IPS-NIHi7 (cell line): Measurements from ENCODE around the gene CD84.
A peak's percentile ranks its signal among the peaks of the same experiment; 100 is the strongest.
"Not testable (repeated sequence)": the region's sequence is repeated elsewhere in the genome, so short reads cannot be mapped to it uniquely, and the experiment has no call there.

Experiments used
- DNase-seq: peaks from one replicate; pipeline ENCODE4 v3.0.0; 2012; ENCODE audit warnings: mixed read lengths; ENCODE audit errors: extremely low spot score

Gene CD84, protein sequence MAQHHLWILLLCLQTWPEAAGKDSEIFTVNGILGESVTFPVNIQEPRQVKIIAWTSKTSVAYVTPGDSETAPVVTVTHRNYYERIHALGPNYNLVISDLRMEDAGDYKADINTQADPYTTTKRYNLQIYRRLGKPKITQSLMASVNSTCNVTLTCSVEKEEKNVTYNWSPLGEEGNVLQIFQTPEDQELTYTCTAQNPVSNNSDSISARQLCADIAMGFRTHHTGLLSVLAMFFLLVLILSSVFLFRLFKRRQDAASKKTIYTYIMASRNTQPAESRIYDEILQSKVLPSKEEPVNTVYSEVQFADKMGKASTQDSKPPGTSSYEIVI

DNA sequence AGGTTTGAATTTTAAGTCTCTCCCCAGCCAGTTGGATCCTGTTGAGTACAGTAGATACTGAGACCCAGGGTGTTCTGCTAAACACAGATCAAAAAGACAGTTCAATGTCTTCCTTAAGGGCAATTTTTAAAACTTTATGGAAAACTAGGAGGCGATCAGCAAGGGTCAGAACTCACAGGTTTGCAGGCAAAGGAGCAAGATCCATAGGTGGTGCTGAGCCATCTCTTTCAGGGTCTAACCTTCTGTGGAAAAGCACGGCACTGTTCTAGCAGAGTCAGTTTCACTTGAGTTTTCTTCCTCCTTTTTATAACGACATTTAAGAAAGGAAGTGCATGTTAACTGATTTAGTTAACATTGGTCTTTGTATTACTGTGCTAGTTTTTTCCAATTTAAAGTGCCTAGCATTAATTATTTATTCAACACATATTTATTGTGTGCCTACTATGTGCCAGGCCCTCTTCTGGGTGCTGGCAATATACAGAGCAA is at the start of gene CD84:
Gene CD84, minus strand, starts transcription at position 281 of the 486 bp plus-strand sequence. Its CDS starts 59 bp downstream, at position 222.
- DNase-seq: no peak

DNA sequence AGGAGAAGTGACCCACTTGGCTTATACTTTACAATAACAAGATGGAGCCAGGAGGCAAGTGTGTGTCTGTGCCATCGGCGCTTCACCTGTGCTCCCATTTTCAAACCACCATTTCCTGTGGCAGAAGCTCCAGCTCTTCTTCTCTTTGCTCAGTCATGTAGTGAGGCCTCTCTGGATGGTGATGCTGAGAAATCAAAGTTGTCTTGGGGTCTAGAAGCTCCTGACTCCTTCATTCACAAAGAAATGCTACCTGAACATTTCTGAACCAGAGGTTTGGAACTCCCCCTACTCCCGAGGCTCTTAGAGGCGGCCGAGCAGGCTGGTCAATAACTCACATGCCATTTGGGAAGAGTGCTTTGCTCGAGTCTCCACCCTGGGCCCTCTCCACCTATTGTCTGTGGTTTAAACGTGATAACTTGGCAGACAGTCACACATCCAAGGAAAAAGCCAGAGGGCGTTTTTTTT is 49.5 kb upstream of the CD84 start:
- no peak for DNase-seq

DNA sequence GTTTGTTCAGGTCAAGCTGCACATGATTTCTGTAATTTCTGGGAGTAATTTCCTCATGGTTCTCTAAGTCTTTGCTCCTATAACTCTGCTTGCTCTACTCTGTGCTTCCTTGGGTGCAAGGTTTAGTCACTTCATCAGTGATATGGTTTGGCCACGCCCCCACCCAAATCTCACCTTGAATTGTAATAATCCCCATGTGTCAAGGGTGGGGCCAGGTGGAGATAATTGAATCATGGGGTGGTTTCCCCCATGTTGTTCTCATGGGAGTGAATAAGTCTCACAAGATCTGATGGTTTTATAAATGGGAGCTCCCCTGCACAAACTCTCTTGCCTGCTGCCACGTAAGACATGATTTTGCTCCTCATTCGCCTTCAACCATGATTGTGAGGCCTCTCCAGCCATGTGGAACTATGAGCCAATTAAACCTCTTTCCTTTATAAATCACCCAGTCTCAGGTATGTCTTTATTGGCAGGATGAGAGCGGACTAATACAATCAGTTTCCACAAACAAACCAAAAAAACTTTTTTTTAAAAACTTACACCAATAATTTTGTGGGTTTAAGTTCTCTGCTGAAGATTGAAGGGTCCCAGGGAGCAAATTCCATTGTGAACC is 48.5 kb upstream of the CD84 start:
- not testable (repeated sequence) for DNase-seq

DNA sequence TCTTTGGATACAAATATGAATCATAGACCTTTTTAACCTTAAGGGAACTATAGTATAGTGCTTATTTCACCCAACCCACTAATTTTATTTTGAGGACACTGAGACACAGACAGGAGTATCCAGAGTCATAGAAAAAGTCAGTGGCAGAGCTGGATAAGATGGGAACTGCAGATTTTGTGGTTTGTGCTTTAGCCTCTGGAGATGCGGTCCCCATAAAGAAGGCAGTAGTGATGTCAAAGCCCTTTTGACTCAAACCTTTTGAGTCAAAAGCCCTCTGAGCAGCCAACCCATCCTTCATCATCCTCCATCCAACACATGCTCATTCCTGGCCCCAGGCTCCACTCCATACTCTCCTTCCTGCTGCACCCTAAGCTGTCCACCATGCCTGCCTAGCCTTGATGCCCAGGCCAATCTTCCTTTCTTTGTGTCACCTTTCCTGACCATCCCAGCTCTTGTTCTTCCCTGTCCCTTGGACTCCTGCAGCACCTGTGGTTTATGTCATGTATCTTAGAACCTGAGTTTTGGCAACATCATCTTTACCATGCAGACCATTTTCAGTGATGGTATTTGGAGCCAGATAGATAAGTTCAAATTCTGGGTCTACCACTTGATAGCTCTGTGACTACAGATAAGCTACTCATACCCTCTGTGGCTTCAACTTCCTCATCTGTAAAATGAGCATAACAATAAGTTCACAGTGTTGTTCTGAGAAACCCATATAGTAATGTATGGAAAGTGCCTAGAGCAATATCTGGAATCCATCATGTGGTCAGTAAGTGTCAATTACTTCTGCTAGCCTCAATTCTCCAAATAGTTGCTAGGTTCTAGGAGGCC is 47.4 kb upstream of the CD84 start:
- no peak for DNase-seq

DNA sequence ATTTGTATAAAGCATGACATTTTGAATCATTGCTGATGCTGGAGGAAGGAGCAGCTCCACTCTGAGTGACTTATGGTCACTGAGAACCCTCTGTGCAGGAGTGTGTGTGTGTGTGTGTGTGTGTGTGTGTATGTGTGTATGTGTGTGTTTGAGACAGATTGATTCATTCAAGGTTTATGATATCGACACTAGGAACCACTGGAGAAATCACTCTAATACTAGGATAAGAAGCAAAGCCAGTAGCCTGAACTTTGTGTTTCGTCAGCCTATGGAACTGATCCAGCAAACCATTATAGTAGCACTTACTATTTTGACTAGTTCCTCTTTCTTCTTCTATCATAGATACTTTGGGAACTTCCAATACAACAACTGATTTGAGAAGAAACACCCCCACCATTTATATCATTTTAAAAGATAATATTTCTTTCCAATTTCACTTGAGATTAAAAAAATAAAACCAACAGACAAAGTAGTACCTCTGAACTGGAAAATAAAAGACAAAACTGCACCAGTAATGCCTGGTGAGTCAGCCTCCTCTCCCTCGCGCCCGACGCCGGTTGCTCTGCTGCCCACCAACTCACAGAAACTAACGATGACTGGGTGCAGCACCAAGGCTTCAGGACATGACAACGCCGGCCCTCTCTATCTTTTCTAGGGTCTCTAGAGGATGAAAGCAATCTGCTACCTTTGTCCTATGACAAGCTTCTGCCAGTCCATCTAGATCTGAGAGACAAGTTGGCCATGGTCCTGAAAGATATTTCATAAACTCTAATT is 46.6 kb upstream of the CD84 start:
- no peak for DNase-seq

DNA sequence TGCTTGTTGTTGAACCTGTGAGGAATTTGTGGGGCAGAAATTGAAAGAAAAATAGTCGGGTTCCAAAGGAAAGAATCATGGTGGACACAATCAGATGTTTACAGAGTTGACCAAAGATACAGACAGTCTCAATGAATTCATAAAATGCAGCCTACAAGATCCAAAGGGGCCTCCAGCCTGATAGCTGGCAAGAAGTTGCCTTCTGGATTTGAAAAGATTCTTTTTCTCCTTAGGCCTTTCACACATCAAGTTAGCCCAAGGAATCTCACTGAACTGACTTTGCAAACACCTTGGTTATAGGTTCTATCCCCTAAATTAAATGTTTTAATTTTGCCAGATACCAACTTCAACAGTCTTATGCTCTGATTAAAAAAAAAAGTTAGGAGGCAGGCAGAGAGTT is 46.0 kb upstream of the CD84 start:
- DNase-seq: no peak

DNA sequence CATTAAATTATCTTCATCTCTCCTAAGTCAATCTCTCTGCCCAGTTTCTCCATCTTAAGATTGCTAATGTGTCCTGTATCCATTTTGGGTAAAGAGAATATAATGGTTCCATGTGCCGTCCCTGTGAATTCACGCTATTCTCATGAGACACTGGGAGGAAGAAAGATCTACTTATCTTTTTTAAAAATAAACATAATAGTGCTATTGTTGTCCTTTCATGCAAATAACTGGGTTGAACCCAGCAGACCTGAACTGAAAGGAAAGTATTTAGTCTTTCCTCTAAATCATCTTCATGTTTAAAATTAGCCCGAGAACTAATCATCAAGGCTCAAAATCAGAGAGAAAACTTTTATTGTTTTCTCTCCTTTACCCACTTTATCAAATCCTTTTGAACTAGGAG is 45.2 kb upstream of the CD84 start:
- DNase-seq: no peak

DNA sequence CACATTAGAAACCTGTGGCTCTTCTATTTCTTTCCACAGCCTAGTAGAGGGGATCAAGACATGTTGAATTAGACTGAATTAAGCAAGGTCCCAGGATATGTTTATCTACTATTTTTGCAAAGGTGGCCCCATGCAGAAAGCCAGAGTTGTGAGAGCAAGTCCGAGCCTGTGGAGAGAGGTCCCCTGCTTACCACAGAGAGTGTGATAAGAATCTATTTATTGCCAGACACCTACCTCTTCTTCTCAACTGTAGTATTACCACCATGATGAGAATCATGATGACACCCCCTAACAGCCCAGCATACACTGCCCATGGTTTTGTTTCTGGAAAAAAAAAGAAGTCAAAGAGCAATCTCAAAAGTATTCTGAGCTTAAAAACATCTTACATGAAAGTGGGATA is 44.6 kb upstream of the CD84 start:
- no peak for DNase-seq

DNA sequence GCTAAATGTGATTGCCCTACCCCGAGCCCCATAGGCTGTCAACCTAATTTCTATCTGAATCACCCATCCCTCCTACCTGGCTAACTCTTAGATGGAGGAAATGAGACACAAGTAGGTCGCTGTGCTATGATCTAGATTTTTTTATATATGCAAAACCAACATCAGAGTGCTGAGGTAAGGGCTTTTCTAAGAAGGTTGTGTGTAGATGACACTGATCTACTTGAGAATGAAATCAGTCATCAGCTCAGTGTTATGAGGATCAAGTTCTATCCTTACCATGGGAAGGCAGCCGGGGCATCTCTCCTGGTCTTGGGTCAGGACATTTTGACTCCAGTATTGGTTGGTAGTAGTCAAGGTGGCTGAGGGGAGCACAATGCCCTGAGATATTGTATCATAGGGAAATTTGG is 43.9 kb upstream of the CD84 start:
- no peak for DNase-seq

DNA sequence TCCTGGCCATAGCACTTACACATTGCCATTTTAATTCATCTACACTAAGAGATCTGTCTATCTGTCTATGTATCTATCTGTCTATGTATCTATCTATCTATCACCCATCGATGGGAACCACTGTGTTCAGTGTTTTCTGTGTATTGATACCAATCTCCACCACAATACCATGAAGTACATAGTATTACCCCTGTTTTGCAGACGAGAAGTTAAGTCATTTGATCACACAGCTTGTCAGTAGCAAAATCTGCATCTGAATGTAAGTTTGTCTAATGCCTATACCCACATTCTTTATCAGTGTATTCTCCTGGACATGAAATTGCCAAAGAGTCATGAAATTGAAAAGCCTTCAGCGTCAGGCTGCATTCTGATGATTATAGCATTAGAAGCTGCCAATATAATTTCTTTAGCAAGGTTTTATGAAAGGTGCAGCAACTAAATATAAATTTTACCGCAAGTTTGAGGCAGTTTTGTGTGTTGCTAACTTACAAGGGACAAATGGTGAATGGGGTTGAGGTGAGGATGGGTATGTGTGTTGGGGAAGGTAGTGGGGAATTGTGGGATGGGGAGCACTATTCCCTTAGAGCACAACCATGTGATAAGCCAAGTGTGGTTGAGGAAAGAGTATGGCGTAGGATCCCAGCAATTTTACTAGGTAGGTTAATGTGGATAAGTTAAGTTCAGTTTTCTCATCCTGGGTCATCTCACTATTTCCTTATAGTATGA is 43.4 kb upstream of the CD84 start:
- no peak for DNase-seq

DNA sequence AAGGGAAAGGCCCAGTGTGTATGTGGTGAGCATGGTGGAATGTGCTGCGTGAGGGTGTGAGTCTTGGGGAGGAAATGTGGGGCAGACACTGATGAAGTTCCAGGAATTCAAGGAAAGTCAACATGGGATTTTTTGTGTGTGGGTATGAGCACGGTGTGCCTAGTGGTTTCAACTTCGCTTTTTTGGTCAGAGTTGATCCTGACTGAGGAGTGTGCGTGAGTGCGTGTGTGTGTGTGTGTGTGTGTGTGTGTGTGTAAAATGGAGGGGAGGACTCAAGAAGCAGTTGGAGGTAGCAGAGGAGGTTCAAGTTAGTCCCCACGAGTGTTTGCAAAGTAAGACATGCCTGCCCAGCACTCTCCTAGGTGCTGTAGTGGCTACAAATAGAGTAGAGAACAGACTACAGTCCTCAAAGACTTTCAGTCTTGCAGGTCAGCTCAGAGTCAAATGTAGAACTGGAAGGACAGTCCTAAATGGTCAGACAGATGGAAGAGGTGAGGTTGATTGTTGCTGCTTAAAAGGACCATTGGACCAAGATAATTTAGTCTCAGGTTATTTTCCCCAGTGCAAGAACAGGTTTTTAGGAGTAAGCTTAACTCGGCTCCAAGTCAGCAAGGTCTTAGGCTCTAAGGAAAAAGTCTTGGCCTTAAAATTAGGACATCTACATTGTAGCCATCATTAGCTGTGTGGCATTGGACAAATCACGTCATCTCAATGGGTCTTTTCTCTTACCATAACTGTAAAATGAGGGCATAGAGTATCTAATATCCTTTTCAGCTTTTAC is 42.5 kb upstream of the CD84 start:
- no peak for DNase-seq

DNA sequence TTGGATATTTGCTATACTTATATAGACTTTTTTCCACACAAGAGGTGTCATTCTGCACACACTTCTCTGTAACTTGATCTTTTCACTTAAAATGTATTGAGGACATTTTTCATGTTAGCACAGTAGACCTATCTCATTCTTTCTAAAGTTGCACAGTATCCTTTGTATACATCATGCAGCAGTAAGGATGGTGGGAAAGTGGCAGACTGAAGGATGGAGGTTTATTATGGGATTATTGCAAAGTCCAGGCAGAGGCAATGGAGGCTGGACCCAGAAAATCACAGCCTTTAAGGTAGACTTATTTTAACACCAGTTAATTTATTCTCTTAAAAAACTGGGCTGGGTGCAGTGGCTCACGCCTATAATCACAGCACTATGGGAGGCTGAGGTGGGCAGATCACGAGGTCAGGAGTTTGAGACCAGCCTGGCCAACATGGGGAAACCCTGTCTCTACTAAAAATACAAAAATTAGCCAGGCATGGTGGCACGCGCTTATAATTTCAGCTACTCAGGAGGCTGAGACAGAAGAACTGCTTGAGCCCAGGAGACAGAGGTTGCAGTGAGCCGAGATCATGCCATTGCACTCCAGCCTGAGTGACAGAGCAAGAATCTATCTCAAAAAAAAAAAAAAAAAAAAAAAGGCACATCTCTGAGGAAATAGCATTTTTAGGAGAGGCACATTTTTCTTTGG is 41.8 kb upstream of the CD84 start:
- no peak for DNase-seq

DNA sequence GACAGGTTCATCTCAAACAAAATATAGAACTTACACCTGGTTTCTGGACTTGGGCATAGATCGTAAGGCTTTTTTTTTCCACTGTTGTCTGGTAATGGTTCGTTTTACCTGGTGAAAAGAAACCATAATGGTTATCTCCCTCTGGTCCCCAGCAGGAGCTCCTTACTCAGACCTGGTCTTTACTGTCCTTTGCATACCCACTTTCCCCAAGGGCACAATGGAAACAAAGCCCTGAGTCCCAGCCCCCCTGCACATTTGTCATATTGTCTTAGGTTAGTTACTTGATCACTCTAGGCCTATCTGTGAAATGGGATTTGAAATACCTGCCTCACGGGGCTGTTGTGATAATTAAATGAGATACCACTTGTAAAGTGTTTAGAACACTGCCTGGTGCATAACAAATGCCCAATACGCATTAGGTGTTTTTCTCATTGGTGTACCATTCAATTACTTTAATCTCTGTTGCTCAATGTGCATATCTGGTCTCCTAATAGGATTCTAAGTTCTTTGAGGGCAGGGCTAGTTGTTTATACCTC is 40.5 kb upstream of the CD84 start:
- no peak for DNase-seq

DNA sequence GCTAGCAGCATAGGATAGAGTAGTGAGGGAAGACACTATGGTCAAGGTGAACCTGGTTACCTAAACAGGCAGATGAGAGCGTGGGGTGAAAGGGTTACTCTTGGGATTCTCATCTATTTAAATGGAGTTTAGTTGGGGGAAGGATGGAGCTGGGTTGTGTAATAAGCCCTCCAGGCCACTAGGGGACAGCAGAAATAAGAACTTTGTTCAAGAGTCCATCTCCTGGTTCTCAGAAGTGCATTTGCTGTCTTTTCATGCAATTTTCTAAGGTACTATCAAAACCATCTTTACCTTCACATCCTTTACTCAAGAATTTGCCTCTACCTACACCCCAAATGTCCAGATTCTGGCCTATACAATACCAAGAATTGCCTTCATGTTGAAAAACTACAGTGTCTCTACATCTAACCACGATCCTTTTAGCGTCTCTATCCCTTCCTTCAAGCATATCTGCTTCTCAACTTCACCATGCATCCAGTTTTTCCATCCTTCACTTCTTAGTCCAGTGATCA is 39.5 kb upstream of the CD84 start:
- peak; percentile 29 for DNase-seq

DNA sequence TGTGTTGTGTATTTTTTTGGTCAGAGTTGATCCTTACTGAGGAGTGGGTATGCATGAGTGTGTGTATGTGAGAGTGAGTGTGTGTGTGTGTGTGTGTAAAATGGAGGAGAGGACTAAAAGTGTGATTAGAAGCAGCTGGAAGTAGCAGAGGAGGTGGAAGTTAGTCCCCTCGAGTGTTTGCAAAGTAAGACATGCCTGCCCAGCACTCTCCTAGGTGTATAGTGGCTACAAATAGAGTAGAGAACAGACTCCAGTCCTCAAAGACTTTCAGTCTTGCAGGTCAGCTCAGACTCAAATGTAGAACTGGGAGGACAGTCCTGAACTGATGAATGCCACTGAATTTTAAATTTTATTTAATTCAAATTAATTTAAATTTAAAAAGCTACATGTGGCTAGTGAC is 39.0 kb upstream of the CD84 start:
- DNase-seq: no peak

DNA sequence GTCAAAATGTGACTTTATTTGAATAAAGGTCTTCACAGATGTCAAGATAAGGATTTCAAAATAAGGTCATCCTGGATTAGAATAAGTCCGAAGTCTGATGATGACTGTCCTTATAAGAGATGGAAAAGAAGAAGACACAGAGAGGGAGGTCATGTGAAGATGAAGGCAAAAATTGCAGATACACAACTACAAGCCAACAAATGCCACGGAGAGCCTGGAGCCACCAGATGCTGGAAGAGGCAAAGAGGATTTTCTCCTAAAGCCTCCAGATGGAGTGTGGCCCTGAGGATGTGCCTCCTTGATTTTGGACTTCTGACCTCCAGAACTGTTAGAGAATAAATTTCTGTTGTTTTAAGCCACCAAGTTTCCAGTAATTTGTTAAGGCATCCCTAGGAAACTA is 36.4 kb upstream of the CD84 start:
- no peak for DNase-seq

DNA sequence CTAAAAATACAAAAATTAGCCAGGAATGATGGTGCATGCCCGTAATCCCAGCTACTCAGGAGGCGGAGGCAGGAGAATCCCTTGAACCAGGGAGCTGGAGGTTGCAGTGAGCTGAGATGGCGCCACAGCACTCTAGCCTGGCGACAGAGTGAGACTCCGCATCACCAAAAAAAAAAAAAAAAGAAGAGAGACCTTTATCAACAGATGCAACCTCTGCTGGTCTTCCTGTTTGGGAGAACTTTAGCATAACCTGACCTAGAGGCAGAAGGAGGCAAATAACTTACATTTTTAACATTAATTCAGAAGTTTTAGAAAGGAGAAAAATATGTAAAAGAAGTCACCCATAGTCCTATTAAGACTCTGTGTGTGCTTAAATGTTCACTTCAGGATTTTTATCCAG is 35.1 kb upstream of the CD84 start:
- no peak for DNase-seq

DNA sequence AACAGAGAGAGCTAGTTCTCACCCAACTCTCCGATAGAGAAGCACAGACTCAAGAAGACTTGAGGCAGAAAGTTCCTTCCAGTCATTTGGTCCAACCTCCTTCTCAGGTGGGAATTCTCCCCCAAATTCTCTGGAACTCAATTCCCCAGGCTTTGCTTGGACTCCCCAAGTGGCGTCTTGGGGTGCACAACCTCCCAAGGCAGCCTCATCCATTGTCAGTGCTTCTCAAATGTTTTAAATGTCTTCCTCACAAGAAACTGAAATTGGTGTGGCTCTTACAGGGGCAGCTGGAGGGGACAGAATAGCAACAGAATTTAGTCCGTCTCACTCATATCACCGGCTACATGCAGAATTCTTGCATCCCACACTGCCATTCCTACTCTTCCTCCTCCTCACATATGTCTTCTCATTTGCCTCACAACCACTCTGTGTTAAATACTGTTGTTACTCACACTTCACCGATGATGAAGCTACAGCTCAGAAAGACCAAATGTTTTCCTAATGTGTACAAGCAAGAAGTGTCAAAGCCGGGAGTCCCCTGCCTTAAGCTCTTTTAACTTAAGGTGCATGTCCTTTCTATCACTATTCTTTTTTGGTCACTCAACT is 33.4 kb upstream of the CD84 start:
- DNase-seq: no peak
